ENCODE results near the gene F10. TPM values are rescaled to one million over a fixed set of nuclear protein-coding genes. Genes with fewer than 3 reads are reported as not detected.

Gene F10
- total and polyA plus RNA-seq, 2 donors (not counting 3 experiments of a cell fraction or from before 2014, with no cell fraction given): 0.25 TPM; not detected in 1

DNA sequence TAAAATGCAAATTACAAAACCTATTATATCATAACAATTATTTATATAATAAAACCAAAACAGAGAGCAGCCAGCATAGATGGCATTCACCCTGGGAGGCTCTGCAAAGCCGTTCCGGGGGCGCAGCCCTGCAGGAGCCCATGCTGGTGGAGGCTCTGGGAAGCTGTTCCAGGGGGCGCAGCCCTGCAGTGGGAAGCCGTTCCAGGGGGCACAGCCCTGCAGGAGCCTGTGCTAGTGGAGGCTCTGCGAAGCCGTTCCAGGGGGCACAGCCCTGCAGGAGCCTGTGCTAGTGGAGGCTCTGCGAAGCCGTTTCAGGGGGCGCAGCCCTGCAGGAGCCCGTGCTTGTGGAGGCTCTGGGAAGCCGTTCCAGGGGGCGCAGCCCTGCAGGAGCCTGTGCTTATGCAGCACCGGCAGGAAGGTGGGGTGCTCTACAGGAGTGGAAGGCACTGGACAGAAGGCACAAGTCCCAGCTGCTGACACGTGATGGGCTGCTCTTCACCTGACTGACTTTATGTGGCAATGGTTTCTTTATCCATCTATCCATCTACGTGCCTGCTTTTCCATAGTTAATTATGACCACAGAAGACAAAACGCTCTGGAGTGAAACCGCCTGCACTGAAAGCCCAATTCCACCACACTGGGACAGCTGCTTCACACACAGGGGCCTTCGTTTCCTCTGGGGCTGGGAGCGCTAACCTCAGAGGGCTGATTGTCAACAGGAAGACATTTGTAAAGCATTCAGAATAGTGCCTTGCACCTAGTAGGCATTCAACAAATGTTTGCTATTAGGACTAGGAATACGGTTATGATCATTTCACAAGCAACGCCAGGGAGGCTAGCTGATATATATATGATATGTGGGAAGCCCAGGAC lies 62.2 kb downstream of the F10 start:
- H3K4me2 ChIP-seq (ENCODE audit: insufficient read depth, low read length): no peak overlapping the region
- no peak overlapping the region for H3K27ac ChIP-seq (ENCODE audit: insufficient read depth, low read depth, low read length)
- dilution Hi-C loops (cut with MboI; ENCODE audit: extremely low pct_ligation_motif_present, low sequenced_read_pairs): no loop called here
- intact Hi-C loops (cut with micrococcal nuclease): no loop called here
- H3K27me3 ChIP-seq (ENCODE audit: control insufficient read depth in 2 of 2, insufficient read depth in 2 of 2, low read length in 2 of 2): no peaks in the 10 kb centered on the region
- H3K9ac ChIP-seq (replicated peaks; ENCODE audit: extremely low read depth, insufficient read depth, low read length): no peak overlapping the region
- TF ChIP-seq GATA2 (IDR thresholded peaks at IDR 0.05; ENCODE audit: insufficient read depth, insufficient read length, low read depth, low read length): no peak
- TF ChIP-seq JUN (IDR thresholded peaks at IDR 0.05; ENCODE audit: borderline replicate concordance, insufficient read depth, insufficient read length, low read depth): no peak
- no peak for DNase-seq (ENCODE audit: low read depth, low spot score)
- no peak overlapping the region for H2AFZ ChIP-seq (ENCODE audit: low read depth, low read length)
- FAIRE-seq: no peak
- H3K9me3 ChIP-seq (replicated peaks; ENCODE audit: control insufficient read depth, insufficient read depth, low read length): no peaks in the 10 kb centered on the region
- BruUV-seq (replicated peaks): no TSS peak
- H3K36me3 ChIP-seq (ENCODE audit: control insufficient read depth in 2 of 2, extremely low read depth in 1 of 2, insufficient read depth in 2 of 2, low read length in 2 of 2): peaks cover 8 to 20% of the 10 kb centered on the region in 2 experiments
- no peaks in the 10 kb centered on the region for H4K20me1 ChIP-seq (replicated peaks; ENCODE audit: control insufficient read depth, extremely low read depth, insufficient read depth, low read length)
- no peak overlapping the region for H3K4me3 ChIP-seq (replicated peaks in 1 of 3; ENCODE audit: insufficient read depth in 1 of 3, low read depth in 1 of 3, low read length in 3 of 3)
- POLR2A ChIA-PET: no interaction called here
- CTCF ChIA-PET: no interaction called here
- no peaks in the 10 kb centered on the region for H3K9me1 ChIP-seq (replicated peaks; ENCODE audit: control insufficient read depth, extremely low read depth, insufficient read depth, low read length)
- H3K79me2 ChIP-seq (ENCODE audit: control insufficient read depth, insufficient read depth, low read length): peaks cover 19% of the 10 kb centered on the region
- H3K4me1 ChIP-seq (ENCODE audit: control insufficient read depth, extremely low read depth, insufficient read depth, low read length): peaks cover 43% of the 10 kb centered on the region

DNA sequence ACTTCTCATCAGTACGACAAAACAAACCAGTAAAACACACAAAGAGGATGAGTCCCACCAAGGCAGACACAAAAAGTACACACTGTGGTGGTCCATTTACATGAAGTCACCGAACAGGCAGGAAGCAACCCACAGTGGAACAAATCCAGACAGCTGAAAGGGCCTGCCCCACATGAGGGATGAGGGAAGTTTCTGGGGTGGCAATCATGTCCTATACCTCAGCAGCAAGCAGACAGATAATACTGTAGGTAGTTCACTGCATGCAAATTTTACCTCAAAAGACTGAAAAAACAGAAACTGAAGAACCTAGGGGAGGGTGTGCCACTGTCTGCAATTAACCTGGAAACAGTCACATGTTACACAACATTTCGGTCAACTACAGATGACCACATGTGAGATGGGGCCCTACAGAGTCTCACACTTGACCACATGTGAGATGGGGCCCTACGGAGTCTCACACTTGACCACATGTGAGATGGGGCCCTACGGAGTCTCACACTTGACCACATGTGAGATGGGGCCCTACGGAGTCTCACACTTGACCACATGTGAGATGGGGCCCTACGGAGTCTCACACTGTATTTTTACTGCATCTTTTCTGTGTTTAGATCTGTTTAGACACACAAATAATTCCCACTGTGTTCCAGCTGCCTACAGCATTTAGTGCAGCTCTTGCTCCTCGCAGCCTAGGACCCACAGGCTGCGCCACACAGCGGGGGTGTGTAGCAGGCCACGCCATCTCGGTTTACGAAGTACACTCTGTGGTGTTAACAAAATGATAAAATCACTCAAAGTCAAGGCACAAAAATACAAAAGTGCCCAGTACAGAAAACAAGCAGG lies 63.7 kb downstream of the F10 start:
- H3K36me3 ChIP-seq (ENCODE audit: control insufficient read depth in 2 of 2, extremely low read depth in 1 of 2, insufficient read depth in 2 of 2, low read length in 2 of 2): peaks cover 5 to 13% of the 10 kb centered on the region in 2 experiments
- TF ChIP-seq, protein P1, sequence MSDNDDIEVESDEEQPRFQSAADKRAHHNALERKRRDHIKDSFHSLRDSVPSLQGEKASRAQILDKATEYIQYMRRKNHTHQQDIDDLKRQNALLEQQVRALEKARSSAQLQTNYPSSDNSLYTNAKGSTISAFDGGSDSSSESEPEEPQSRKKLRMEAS (IDR thresholded peaks at IDR 0.05; ENCODE audit: insufficient read depth, insufficient read length): no peak
- no peak for TF ChIP-seq JUN (IDR thresholded peaks at IDR 0.05; ENCODE audit: borderline replicate concordance, insufficient read depth, insufficient read length, low read depth)
- no peak for TF ChIP-seq POLR2AphosphoS5 (IDR thresholded peaks at IDR 0.05; ENCODE audit: insufficient read depth, low read depth, low read length)
- no peak for TF ChIP-seq EZH2 (IDR thresholded peaks at IDR 0.05; ENCODE audit: borderline replicate concordance, low read depth, low read length, severe bottlenecking)
- no peak for TF ChIP-seq MYC (IDR thresholded peaks at IDR 0.05; ENCODE audit: low read depth, low read length)
- no peak for TF ChIP-seq POLR2A (IDR thresholded peaks at IDR 0.05; ENCODE audit: low read depth, low read length)
- TF ChIP-seq FOS (IDR thresholded peaks at IDR 0.05; ENCODE audit: borderline replicate concordance, insufficient read depth, low read length): no peak
- TF ChIP-seq GATA2 (IDR thresholded peaks at IDR 0.05; ENCODE audit: insufficient read depth, insufficient read length, low read depth, low read length): no peak
- TF ChIP-seq, protein P2, sequence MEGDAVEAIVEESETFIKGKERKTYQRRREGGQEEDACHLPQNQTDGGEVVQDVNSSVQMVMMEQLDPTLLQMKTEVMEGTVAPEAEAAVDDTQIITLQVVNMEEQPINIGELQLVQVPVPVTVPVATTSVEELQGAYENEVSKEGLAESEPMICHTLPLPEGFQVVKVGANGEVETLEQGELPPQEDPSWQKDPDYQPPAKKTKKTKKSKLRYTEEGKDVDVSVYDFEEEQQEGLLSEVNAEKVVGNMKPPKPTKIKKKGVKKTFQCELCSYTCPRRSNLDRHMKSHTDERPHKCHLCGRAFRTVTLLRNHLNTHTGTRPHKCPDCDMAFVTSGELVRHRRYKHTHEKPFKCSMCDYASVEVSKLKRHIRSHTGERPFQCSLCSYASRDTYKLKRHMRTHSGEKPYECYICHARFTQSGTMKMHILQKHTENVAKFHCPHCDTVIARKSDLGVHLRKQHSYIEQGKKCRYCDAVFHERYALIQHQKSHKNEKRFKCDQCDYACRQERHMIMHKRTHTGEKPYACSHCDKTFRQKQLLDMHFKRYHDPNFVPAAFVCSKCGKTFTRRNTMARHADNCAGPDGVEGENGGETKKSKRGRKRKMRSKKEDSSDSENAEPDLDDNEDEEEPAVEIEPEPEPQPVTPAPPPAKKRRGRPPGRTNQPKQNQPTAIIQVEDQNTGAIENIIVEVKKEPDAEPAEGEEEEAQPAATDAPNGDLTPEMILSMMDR (IDR thresholded peaks at IDR 0.05; ENCODE audit: extremely low read depth in 1 of 2, insufficient read depth in 1 of 2, low read depth in 1 of 2, low read length in 2 of 2): no peak
- H3K9me1 ChIP-seq (replicated peaks; ENCODE audit: control insufficient read depth, extremely low read depth, insufficient read depth, low read length): no peaks in the 10 kb centered on the region
- CTCF ChIA-PET: interaction anchor here (1.1 to 1.2 kb wide), 2 partner anchors 8 to 23 kb away, joined by 4 to 8 read pairs; partner anchors contain the start of gene CUL4A
- FAIRE-seq: no peak
- no peaks in the 10 kb centered on the region for H3K9me3 ChIP-seq (replicated peaks; ENCODE audit: control insufficient read depth, insufficient read depth, low read length)
- H3K79me2 ChIP-seq (ENCODE audit: control insufficient read depth, insufficient read depth, low read length): peaks cover 19% of the 10 kb centered on the region
- intact Hi-C loops (cut with micrococcal nuclease): no loop called here
- H3K4me3 ChIP-seq (replicated peaks in 1 of 3; ENCODE audit: insufficient read depth in 1 of 3, low read depth in 1 of 3, low read length in 3 of 3): no peak overlapping the region
- no peaks in the 10 kb centered on the region for H3K27me3 ChIP-seq (ENCODE audit: control insufficient read depth in 2 of 2, insufficient read depth in 2 of 2, low read length in 2 of 2)
- DNase-seq (ENCODE audit: low read depth, low spot score): no peak
- dilution Hi-C loops (cut with MboI; ENCODE audit: extremely low pct_ligation_motif_present, low sequenced_read_pairs): no loop called here
- H2AFZ ChIP-seq (ENCODE audit: low read depth, low read length): no peak overlapping the region
- peak overlapping the region; percentile 60 for H3K4me2 ChIP-seq (ENCODE audit: insufficient read depth, low read length)
- H3K9ac ChIP-seq (replicated peaks; ENCODE audit: extremely low read depth, insufficient read depth, low read length): peak overlapping the region; percentile 67
- POLR2A ChIA-PET: interaction anchor here (1.7 kb wide), 1 partner anchor 22 kb away, joined by 6 read pairs; the partner anchor contains the start of genes CUL4A and PCID2
- H3K4me1 ChIP-seq (ENCODE audit: control insufficient read depth, extremely low read depth, insufficient read depth, low read length): peaks cover 49% of the 10 kb centered on the region
- H4K20me1 ChIP-seq (replicated peaks; ENCODE audit: control insufficient read depth, extremely low read depth, insufficient read depth, low read length): no peaks in the 10 kb centered on the region
- peak overlapping the region; percentile 89 for H3K27ac ChIP-seq (ENCODE audit: insufficient read depth, low read depth, low read length)
- no TSS peak for BruUV-seq (replicated peaks)

Data from endothelial cell of umbilical vein (primary cell).